GM12878 (cell line): ENCODE data around the gene CELSR1. TPM values are rescaled to one million over a fixed set of nuclear protein-coding genes. Genes with fewer than 3 reads are reported as not detected.

Experiments
- ATAC-seq: fragments of 200-7000 bp; cut with Tn5 transposase; 3 replicates; pipeline ENCODE4 v1.9.1; 2020; ENCODE audit warnings: mild to moderate bottlenecking, moderate library complexity
- BruUV-seq: library from RNA; stranded (reverse); fragments of 400-500 nt; replicated peaks from 2 replicates; lab custom pipeline; 2021; lab: Mats Ljungman, UMichigan
- CTCF ChIA-PET: fragments of 300-600 bp; sonication (Branson Sonifier 250); formaldehyde crosslinking; extraction: SDS; loops from one replicate; lab custom pipeline; 2021; ENCODE audit warnings: inconsistent platforms; lab: Yijun Ruan, JAX
- POLR2A ChIA-PET: fragments of 350-600 bp; formaldehyde crosslinking; extraction: SDS; loops from one replicate; lab custom pipeline; 2021; ENCODE audit warnings: inconsistent platforms; lab: Charles Lee
- RAD21 ChIA-PET: fragments of 300-600 bp; sonication (Branson Sonifier 250); formaldehyde crosslinking; loops from one replicate; lab custom pipeline; 2023; ENCODE audit warnings: antibody characterized with exemption; ENCODE audit not compliant: unreplicated experiment; lab: Charles Lee
- SMC1A ChIA-PET: fragments of 300-600 bp; sonication (Branson Sonifier 250); formaldehyde crosslinking; loops from one replicate; lab custom pipeline; 2023; ENCODE audit not compliant: unreplicated experiment, uncharacterized antibody; lab: Charles Lee
- DNase-seq: peaks from one replicate; pipeline ENCODE4 v3.0.0-alpha.2; 2011; ENCODE audit warnings: low read depth, low spot score
- FAIRE-seq: peaks from 3 replicates; lab custom pipeline; 2011; peaks lifted over from hg19 to GRCh38; lab: Jason Lieb, UNC
- H2AFZ ChIP-seq: 2 replicates; pipeline ENCODE4 v1.6.0; 2011; ENCODE audit warnings: low read depth, low read length, control low read depth; ENCODE audit not compliant: control insufficient read depth
- H3K27ac ChIP-seq: 2 replicates; pipeline ENCODE4 v1.5.1; 2011; ENCODE audit warnings: control low read depth; ENCODE audit not compliant: control insufficient read depth, insufficient read depth
- H3K27me3 ChIP-seq, 2 experiments: replicated peaks in 1 of 2; 2 replicates each; pipeline versions ENCODE4 v1.6.0 to v1.6.1; 2011; ENCODE audit warnings: low read length in 1 of 2; ENCODE audit not compliant: control insufficient read depth in 2 of 2, insufficient read depth in 2 of 2
- H3K36me3 ChIP-seq, 2 experiments: 2 replicates each; pipeline ENCODE4 v1.5.1; 2011; ENCODE audit warnings: low read length in 1 of 2; ENCODE audit not compliant: control insufficient read depth in 2 of 2, insufficient read depth in 2 of 2
- H3K4me1 ChIP-seq: 2 replicates; pipeline ENCODE4 v1.6.1; 2011; ENCODE audit warnings: mild to moderate bottlenecking, low read length, moderate library complexity, mixed read lengths; ENCODE audit not compliant: control insufficient read depth, insufficient read depth
- H3K4me2 ChIP-seq: 2 replicates; pipeline ENCODE4 v1.6.0; 2011; ENCODE audit warnings: control low read depth; ENCODE audit not compliant: control insufficient read depth, insufficient read depth
- H3K4me3 ChIP-seq: fragments of 200-600 bp; sonication (generic); 2 replicates; pipeline ENCODE4 v1.5.1; 2016
- H3K79me2 ChIP-seq: 2 replicates; pipeline ENCODE4 v1.6.0; 2011; ENCODE audit warnings: low read length; ENCODE audit not compliant: control insufficient read depth, insufficient read depth
- H3K9ac ChIP-seq: 2 replicates; pipeline ENCODE4 v1.8.0; 2011; ENCODE audit warnings: low read length, control low read depth, mixed read lengths; ENCODE audit not compliant: control insufficient read depth, insufficient read depth
- H3K9me3 ChIP-seq: replicated peaks from 3 replicates; pipeline ENCODE4 v1.5.1; 2011; ENCODE audit warnings: mild to moderate bottlenecking, low read length; ENCODE audit not compliant: control insufficient read depth, insufficient read depth
- H4K20me1 ChIP-seq: 2 replicates; pipeline ENCODE4 v1.6.0; 2011; ENCODE audit not compliant: control insufficient read depth, insufficient read depth
- KDM1A ChIP-seq: fragments of 200-600 bp; sonication (generic); IDR thresholded peaks from 2 replicates; pipeline ENCODE4 v1.6.1; 2016; ENCODE audit warnings: borderline replicate concordance
- WGBS: methylation state at CpG from one replicate; pipeline ENCODE4 v1.1.6; 2016; ENCODE audit warnings: low lambda C conversion rate; ENCODE audit not compliant: insufficient replicate concordance, insufficient coverage; ENCODE audit errors: missing lambda C conversion rate; 5-methylcytosine and 5-hydroxymethylcytosine counted together
- in situ Hi-C: fragments of 300-500 bp; cut with MboI; formaldehyde crosslinking; loops from 9 replicates; pipeline ENCODE4 v1.14.3; 2018; ENCODE audit warnings: mixed read lengths
- intact Hi-C: fragments of 100-400 bp; cut with micrococcal nuclease; formaldehyde crosslinking; loops from one replicate; pipeline ENCODE4 v1.14.2; 2022; ENCODE audit not compliant: unreplicated experiment
- polyA plus RNA-seq, 11 experiments: library from polyadenylated mRNA; depleted of rRNA in 4 of 11; unstranded in 6 of 11; stranded (reverse) in 5 of 11; fragments of >200 nt; fragmentation: Nextera tagmentation in 4 of 11; fragmentation: Illumina TruSeq in 1 of 11; extraction: Ambion mirVana in 4 of 11; extraction: Trizol in 1 of 11; gene quantifications; 1 replicate in 1 of 11; 2 replicates in 10 of 11; pipeline versions ENCODE4 v1.2.1 to v1.2.3, GENCODE V29; 2011 to 2016; ENCODE audit warnings: inconsistent platforms in 2 of 11, missing spikeins in 2 of 11, low read depth in 1 of 11
- total RNA-seq, 4 experiments: library from RNA; depleted of rRNA in 3 of 4; stranded (reverse); fragments of >200 nt in 3 of 4; fragmentation: Illumina TruSeq in 1 of 4; extraction: Trizol in 1 of 4; gene quantifications; 2 replicates each; pipeline versions ENCODE4 v1.2.1 to v1.2.3, GENCODE V29; 2013 to 2021
- TF ChIP-seq, protein P1 (sequence below): IDR thresholded peaks from 2 replicates; pipeline ENCODE4 v1.6.1; 2012; ENCODE audit warnings: low read length, inconsistent platforms
- TF ChIP-seq, protein P2 (sequence below): IDR thresholded peaks from 2 replicates; pipeline ENCODE4 v1.6.1; 2012; ENCODE audit warnings: low read depth, low read length, improper control_type of control experiment

The CELSR1 gene
- total and polyA plus RNA-seq, 10 of the 15 experiments (the other 5 are each of a cell fraction or from before 2014, with no cell fraction given) = 0.05 to 1.7 (median 0.35) TPM; not detected in 2

DNA sequence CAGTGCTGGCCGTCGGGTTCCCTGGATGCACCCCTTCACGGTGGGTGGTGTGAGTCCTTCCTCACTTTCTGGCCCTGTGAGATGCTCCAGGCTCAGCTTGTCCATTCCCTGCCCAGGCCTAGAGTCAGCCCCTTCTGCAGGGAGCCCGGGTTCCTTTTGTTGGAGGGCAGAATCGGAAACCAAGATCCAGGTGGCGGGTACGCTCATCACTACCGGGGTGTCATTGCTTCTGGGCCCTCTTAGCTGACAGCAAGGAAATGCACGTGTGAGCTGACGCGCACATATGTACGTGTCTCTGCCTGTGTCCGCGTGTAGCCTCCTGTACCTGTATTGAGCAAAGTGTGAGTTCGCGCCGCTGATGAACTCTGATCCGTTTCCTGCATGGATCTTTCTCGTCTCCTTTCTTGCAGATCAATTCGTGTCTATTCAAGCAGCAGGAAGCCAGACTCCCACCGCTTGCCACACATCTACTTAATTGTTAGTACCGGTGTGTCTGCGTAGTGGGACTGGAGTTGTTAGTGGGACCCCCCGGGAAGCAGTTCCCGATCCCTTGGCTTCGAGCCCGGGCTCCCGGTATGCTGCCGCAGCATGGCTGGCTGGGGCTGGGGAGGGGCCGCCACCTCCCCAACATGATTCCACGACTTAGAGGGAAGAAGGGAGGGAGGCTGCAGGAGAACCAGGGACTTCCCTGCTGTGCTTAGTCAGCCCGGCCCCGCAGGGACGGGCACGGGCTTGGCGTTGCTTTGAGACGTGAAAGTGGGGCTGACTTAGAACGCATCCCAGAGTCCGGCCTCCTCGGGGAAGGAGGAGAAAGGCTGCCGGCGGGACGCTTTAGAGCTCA lies 46.9 kb upstream of the CELSR1 start:
- Histone ChIP-seq H3K9me3 (no peaks in the 10 kb centered on the region), H3K9ac (no peak overlapping the region), H3K27me3 (no peaks in the 10 kb centered on the region), H3K4me1 (peaks cover 50% of the 10 kb centered on the region), H2AFZ (no peak overlapping the region), H3K4me3 (no peak overlapping the region), H3K36me3 (no peaks in the 10 kb centered on the region), H3K27ac (no peak overlapping the region), H3K79me2 (peaks cover 5% of the 10 kb centered on the region), H3K4me2 (no peak overlapping the region), H4K20me1 (no peaks in the 10 kb centered on the region)
- CTCF ChIA-PET = interaction anchor here (2.9 kb wide), 1 partner anchor 21 kb away, joined by 11 read pairs; no protein-coding TSS in a partner anchor
- RAD21 ChIA-PET = no interaction called here
- SMC1A ChIA-PET = no interaction called here
- BruUV-seq = no TSS peak
- in situ Hi-C loops (no loop called here), intact Hi-C loops (no loop called here)
- FAIRE-seq (no peak), DNase-seq (no peak), ATAC-seq (no peak)
- 85% methylated on average over 43 of the region's 43 CpGs for WGBS
- POLR2A ChIA-PET = no interaction called here
- TF ChIP-seq, protein P1, sequence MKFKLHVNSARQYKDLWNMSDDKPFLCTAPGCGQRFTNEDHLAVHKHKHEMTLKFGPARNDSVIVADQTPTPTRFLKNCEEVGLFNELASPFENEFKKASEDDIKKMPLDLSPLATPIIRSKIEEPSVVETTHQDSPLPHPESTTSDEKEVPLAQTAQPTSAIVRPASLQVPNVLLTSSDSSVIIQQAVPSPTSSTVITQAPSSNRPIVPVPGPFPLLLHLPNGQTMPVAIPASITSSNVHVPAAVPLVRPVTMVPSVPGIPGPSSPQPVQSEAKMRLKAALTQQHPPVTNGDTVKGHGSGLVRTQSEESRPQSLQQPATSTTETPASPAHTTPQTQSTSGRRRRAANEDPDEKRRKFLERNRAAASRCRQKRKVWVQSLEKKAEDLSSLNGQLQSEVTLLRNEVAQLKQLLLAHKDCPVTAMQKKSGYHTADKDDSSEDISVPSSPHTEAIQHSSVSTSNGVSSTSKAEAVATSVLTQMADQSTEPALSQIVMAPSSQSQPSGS = no peak
- no peak for TF ChIP-seq KDM1A
- TF ChIP-seq, protein P2, sequence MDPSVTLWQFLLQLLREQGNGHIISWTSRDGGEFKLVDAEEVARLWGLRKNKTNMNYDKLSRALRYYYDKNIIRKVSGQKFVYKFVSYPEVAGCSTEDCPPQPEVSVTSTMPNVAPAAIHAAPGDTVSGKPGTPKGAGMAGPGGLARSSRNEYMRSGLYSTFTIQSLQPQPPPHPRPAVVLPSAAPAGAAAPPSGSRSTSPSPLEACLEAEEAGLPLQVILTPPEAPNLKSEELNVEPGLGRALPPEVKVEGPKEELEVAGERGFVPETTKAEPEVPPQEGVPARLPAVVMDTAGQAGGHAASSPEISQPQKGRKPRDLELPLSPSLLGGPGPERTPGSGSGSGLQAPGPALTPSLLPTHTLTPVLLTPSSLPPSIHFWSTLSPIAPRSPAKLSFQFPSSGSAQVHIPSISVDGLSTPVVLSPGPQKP = no peak
